Measurements from ENCODE around the gene CHPF.
A peak's percentile ranks its signal among the peaks of the same experiment; 100 is the strongest.

CHPF gene

GRCh38 chr2:219531639-219532377 is 11.8 kb downstream of the CHPF start:
- no CpG with 5 or more reads among the region's 20 CpGs for WGBS (ENCODE audit: insufficient coverage, insufficient read length)
- no peaks in the 10 kb centered on the region for H3K9me3 ChIP-seq (ENCODE audit: control insufficient read depth, insufficient read depth, low read length)
- no peak overlapping the region for H3K27ac ChIP-seq (ENCODE audit: low read length)
- peaks cover 3% of the 10 kb centered on the region; the same call in 1 of the 2 replicates for H3K4me1 ChIP-seq (ENCODE audit: control insufficient read depth, insufficient read depth, low read length)
- no peak for DNase-seq (ENCODE audit: low read depth, low spot score)
- no peaks in the 10 kb centered on the region for H3K36me3 ChIP-seq (ENCODE audit: control insufficient read depth, insufficient read depth, low read length)
- H3K4me3 ChIP-seq (ENCODE audit: low read length): no peak overlapping the region
- peaks cover 3% of the 10 kb centered on the region; the same call in 1 of the 2 replicates for H3K27me3 ChIP-seq (ENCODE audit: control insufficient read depth, insufficient read depth, low read length)

- H3K27me3 ChIP-seq (ENCODE audit: control insufficient read depth, insufficient read depth, low read length): peaks cover 3% of the 10 kb centered on the region; the same call in 1 of the 2 replicates
Measured at GRCh38 chr2:219530048-219530963, 13.3 kb downstream of the CHPF start.

GRCh38 chr2:219527472-219527871 is 16.1 kb downstream of the CHPF start:
- no peak for DNase-seq (ENCODE audit: low read depth, low spot score)
- peaks cover 3% of the 10 kb centered on the region; the same call in 1 of the 2 replicates for H3K4me1 ChIP-seq (ENCODE audit: control insufficient read depth, insufficient read depth, low read length)
- WGBS (ENCODE audit: insufficient coverage, insufficient read length): no CpG with 5 or more reads among the region's 5 CpGs
- no peak overlapping the region for H3K4me3 ChIP-seq (ENCODE audit: low read length)
- H3K36me3 ChIP-seq (ENCODE audit: control insufficient read depth, insufficient read depth, low read length): no peaks in the 10 kb centered on the region
- no peaks in the 10 kb centered on the region for H3K9me3 ChIP-seq (ENCODE audit: control insufficient read depth, insufficient read depth, low read length)
- H3K27ac ChIP-seq (ENCODE audit: low read length): no peak overlapping the region
- peaks cover 3% of the 10 kb centered on the region; the same call in 1 of the 2 replicates for H3K27me3 ChIP-seq (ENCODE audit: control insufficient read depth, insufficient read depth, low read length)

More at GRCh38 chr2:219530048-219530963, 13.3 kb downstream of the CHPF start:
- DNase-seq (ENCODE audit: low read depth, low spot score): no peak
- H3K9me3 ChIP-seq (ENCODE audit: control insufficient read depth, insufficient read depth, low read length): no peaks in the 10 kb centered on the region
- H3K4me1 ChIP-seq (ENCODE audit: control insufficient read depth, insufficient read depth, low read length): peaks cover 3% of the 10 kb centered on the region; the same call in 1 of the 2 replicates
- no peaks in the 10 kb centered on the region for H3K36me3 ChIP-seq (ENCODE audit: control insufficient read depth, insufficient read depth, low read length)
- WGBS (ENCODE audit: insufficient coverage, insufficient read length): no CpG with 5 or more reads among the region's 21 CpGs
- H3K4me3 ChIP-seq (ENCODE audit: low read length): peak overlapping the region; percentile 12; the same call in 1 of the 2 replicates
- no peak overlapping the region for H3K27ac ChIP-seq (ENCODE audit: low read length)

GRCh38 chr2:219527076-219527394 is 16.6 kb downstream of the CHPF start:
- Histone ChIP-seq H3K27ac (ENCODE audit: low read length) (no peak overlapping the region), H3K4me1 (ENCODE audit: control insufficient read depth, insufficient read depth, low read length) (peaks cover 3% of the 10 kb centered on the region), H3K9me3 (ENCODE audit: control insufficient read depth, insufficient read depth, low read length) (no peaks in the 10 kb centered on the region), H3K27me3 (ENCODE audit: control insufficient read depth, insufficient read depth, low read length) (peaks cover 3% of the 10 kb centered on the region; the same call in 1 of the 2 replicates), H3K4me3 (ENCODE audit: low read length) (no peak overlapping the region), H3K36me3 (ENCODE audit: control insufficient read depth, insufficient read depth, low read length) (no peaks in the 10 kb centered on the region)
- WGBS (ENCODE audit: insufficient coverage, insufficient read length): no CpG with 5 or more reads among the region's 6 CpGs
- no peak for DNase-seq (ENCODE audit: low read depth, low spot score)

- Histone ChIP-seq H3K4me1 (ENCODE audit: control insufficient read depth, insufficient read depth, low read length) (peaks cover 8% of the 10 kb centered on the region), H3K36me3 (ENCODE audit: control insufficient read depth, insufficient read depth, low read length) (no peaks in the 10 kb centered on the region), H3K27ac (ENCODE audit: low read length) (no peak overlapping the region), H3K4me3 (ENCODE audit: low read length) (no peak overlapping the region), H3K9me3 (ENCODE audit: control insufficient read depth, insufficient read depth, low read length) (no peaks in the 10 kb centered on the region), H3K27me3 (ENCODE audit: control insufficient read depth, insufficient read depth, low read length) (peaks cover 3% of the 10 kb centered on the region; the same call in 1 of the 2 replicates)
- no CpG with 5 or more reads among the region's 11 CpGs for WGBS (ENCODE audit: insufficient coverage, insufficient read length)
- no peak for DNase-seq (ENCODE audit: low read depth, low spot score)
Measured at GRCh38 chr2:219526320-219527075, 17.1 kb downstream of the CHPF start.

GRCh38 chr2:219525533-219526232 is 17.9 kb downstream of the CHPF start:
- no peak for DNase-seq (ENCODE audit: low read depth, low spot score)
- Histone ChIP-seq H3K9me3 (ENCODE audit: control insufficient read depth, insufficient read depth, low read length) (no peaks in the 10 kb centered on the region), H3K4me3 (ENCODE audit: low read length) (no peak overlapping the region), H3K27ac (ENCODE audit: low read length) (no peak overlapping the region), H3K36me3 (ENCODE audit: control insufficient read depth, insufficient read depth, low read length) (no peaks in the 10 kb centered on the region), H3K4me1 (ENCODE audit: control insufficient read depth, insufficient read depth, low read length) (peaks cover 11% of the 10 kb centered on the region), H3K27me3 (ENCODE audit: control insufficient read depth, insufficient read depth, low read length) (peaks cover 3% of the 10 kb centered on the region; the same call in 1 of the 2 replicates)
- no CpG with 5 or more reads among the region's 9 CpGs for WGBS (ENCODE audit: insufficient coverage, insufficient read length)

GRCh38 chr2:219524817-219525216 is 18.8 kb downstream of the CHPF start:
- Histone ChIP-seq H3K27me3 (ENCODE audit: control insufficient read depth, insufficient read depth, low read length) (peaks cover 3% of the 10 kb centered on the region; the same call in 1 of the 2 replicates), H3K4me1 (ENCODE audit: control insufficient read depth, insufficient read depth, low read length) (peaks cover 11% of the 10 kb centered on the region), H3K36me3 (ENCODE audit: control insufficient read depth, insufficient read depth, low read length) (no peaks in the 10 kb centered on the region), H3K27ac (ENCODE audit: low read length) (no peak overlapping the region), H3K9me3 (ENCODE audit: control insufficient read depth, insufficient read depth, low read length) (no peaks in the 10 kb centered on the region), H3K4me3 (ENCODE audit: low read length) (no peak overlapping the region)
- DNase-seq (ENCODE audit: low read depth, low spot score): no peak
- WGBS (ENCODE audit: insufficient coverage, insufficient read length): no CpG with 5 or more reads among the region's 2 CpGs

GRCh38 chr2:219523031-219523671 is 20.5 kb downstream of the CHPF start:
- DNase-seq (ENCODE audit: low read depth, low spot score): no peak
- WGBS (ENCODE audit: insufficient coverage, insufficient read length): no CpG with 5 or more reads among the region's 24 CpGs
- Histone ChIP-seq H3K9me3 (ENCODE audit: control insufficient read depth, insufficient read depth, low read length) (no peaks in the 10 kb centered on the region), H3K27me3 (ENCODE audit: control insufficient read depth, insufficient read depth, low read length) (no peaks in the 10 kb centered on the region), H3K36me3 (ENCODE audit: control insufficient read depth, insufficient read depth, low read length) (no peaks in the 10 kb centered on the region), H3K4me3 (ENCODE audit: low read length) (peak overlapping the region; percentile 55; the same call in 1 of the 2 replicates), H3K27ac (ENCODE audit: low read length) (no peak overlapping the region), H3K4me1 (ENCODE audit: control insufficient read depth, insufficient read depth, low read length) (peaks cover 8% of the 10 kb centered on the region)
